ENCODE results near the gene UBE2G2.

The UBE2G2 gene

DNA sequence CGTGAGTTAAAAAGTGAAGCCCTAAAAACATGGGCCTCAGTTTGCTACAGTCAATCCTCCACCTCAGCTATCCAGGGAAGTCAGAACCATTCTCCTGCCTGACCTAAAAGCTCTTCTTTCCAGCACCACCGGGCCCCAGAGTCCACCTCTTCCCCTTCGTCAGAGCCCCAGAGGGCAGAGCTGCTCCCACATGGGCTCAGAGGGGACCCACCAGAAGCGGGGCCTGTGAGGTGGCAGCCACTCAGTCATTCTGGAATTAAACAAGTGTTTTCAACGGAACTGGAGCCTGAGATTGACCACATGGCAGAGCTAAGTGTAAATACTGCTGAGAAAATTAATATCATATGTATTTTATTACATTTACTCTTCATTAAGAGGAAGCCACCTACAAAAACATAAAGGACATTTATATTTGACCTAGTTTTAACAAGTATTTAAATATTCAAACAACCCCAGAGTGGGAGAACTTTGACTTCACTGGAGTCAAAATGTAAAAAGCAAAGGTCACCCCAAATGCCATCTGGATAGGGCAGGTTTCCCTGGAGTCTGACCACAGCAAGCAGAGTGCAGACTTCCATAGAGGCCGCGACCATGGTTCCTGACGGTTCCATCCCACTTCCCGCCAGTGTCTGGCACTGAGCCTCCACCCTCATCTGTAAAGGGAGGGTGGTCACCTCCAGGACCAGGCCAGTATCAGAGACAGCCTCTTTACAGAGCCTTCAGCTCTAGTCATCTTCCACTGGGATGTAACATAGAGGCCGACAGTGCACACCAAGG lies 14.4 kb upstream of the UBE2G2 start:
- DNase-seq (ENCODE audit: low read depth in 2 of 2), result no peak

DNA sequence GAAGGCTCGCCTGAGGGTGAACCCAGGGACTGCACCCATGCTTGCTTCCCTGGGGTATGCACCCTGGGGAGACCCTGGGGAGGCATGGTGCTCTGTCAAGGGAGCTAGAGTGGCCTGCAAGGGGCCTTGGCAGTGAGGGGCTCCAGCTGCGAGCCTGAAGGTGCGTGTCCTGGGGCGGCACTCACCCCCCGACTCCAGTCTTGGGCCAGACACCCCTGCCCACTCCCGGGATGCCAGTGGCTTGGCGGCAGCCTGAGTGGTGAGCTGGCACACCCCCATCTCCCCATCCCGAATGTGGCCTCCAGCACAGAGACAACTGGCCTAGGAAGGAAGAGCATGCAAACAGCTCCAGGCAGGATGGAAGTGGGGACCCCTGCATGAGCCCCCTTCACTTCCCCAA lies 13.6 kb upstream of the UBE2G2 start:
- no peak for DNase-seq (ENCODE audit: low read depth in 2 of 2)

GRCh38 chr21:44814498-44815023 lies 12.9 kb upstream of the UBE2G2 start:
- DNase-seq (ENCODE audit: low read depth in 2 of 2), result no peak

DNA sequence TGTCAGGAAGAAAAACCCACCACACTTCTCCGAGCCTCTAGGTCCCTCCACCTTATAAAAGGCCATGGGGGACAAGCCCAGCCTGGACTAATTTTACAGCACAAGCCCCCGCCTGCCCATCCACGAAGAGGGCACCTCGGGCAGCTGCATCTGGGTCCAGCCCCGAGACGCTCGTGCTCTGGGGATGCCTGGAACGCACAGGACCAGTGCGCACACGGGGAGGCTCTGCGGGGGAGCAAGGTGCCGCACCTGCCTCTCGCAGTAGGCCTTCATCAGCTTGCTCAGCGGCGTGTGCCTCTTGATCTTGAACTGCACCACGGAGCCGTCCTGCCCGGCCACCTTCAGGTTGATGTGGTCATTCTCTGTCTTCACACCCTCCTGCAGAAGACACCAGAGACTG lies 12.1 kb upstream of the UBE2G2 start:
- DNase-seq (ENCODE audit: low read depth in 2 of 2), result no peak

DNA sequence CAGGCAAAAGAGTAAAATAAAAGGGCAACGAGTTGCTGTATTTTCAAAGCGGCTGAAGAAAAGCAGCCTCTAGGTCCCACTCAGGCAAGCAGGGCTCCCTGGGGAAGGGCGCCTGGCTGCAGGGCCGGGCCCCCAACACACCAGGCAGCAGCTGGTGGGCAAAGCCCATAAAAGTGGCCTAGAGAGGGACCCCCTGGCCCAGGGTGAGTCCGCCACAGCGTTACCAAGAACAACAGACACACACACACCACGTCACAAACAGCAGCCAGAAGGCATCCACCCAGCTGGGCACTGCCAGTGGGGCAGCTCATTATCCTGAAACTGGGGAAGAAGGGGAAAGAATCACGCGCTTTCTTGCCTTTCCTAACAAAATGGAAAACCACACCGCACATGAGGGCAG lies 11.5 kb upstream of the UBE2G2 start:
- no peak for DNase-seq (ENCODE audit: low read depth in 2 of 2)

DNA sequence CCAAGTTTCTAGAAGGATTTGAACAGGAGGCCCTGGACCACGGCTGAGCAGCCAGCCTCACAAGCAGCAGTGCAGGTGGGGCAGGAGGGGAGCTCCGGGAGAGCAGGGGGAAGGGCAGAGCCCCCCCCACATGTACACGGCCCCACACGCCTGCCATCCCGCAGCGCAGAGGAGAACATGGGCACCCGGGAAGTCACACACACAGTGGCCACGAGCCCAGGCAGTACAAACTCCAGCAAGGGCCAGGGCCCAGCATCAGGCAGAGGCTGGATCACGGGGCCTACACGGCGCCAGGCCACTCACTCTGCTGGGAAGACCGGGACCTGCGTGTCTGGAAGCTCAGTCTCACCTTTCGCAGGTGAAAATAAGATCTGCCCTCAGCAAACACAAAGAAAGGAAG lies 11.0 kb upstream of the UBE2G2 start:
- no peak for DNase-seq (ENCODE audit: low read depth in 2 of 2)

GRCh38 chr21:44810779-44811178 lies 9.2 kb upstream of the UBE2G2 start:
- DNase-seq (ENCODE audit: low read depth in 2 of 2), result no peak

- no peak for DNase-seq (ENCODE audit: low read depth in 2 of 2)
Measured at GRCh38 chr21:44805859-44806258, 4.2 kb upstream of the UBE2G2 start.

- no peak for DNase-seq (ENCODE audit: low read depth in 2 of 2)
Measured at GRCh38 chr21:44805226-44805625, 3.6 kb upstream of the UBE2G2 start.

DNA sequence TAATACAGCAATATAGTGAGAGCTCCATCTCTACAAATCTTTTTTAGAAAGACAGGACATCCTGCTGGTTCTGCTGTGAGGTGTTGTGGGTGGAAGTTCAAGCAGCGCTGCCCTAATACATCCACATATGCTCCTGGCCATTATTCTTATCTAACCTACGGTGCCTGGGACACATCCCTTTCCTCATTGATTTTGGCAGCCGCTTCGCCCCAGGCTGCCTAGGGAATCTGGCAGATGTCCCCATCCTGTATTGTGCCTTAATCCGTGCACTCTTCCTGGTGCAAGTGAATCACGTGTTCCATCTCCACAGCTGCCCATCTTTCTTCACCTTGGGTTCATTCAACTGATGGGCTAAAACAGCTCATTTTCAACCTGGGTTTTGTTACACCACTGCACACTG lies 3.1 kb upstream of the UBE2G2 start:
- no peak for DNase-seq (ENCODE audit: low read depth in 2 of 2)

GRCh38 chr21:44803651-44804050 lies 2.0 kb upstream of the UBE2G2 start:
- DNase-seq (ENCODE audit: low read depth in 2 of 2), result no peak

DNA sequence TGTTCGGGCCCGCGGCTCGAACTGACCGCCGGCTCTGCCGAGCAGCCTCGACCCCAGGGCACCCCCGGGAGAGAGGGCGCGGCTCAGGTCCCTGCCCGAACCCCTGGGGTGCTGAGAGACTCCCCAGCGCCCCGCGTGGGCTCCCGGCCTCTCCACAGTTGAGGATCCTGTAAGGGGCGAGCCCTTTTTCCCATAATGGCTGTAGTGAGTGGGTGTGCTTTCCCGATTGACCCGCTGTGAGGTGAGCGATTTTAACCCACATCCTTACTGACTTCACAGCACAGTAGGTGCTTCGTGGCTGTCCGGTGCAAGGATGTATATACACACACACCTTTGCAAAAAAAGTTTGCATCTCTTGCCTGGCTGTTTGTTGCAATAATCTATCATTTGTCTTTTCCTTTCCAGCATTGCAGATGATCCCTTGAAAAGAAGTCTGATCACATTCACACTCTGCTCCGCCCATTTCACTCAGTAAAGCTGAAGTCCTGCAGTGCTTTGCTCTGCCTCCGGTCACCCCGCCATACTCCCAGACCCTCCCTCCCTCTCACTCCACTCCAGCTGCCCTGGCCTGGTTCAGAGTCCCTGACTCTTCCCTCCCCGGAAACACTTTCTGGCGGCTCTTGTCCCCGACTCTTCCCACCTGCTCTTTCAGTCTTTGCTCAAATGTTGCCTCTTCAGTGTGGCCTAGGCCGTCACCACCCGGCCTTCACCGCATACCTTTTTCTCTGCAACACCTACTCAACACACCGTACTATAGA lies 955 bp upstream of the UBE2G2 start:
- no peak for DNase-seq (ENCODE audit: low read depth in 2 of 2)

- no peak for DNase-seq (ENCODE audit: low read depth in 2 of 2)
Measured at GRCh38 chr21:44800971-44801467, 601 bp downstream of the UBE2G2 start.

DNA sequence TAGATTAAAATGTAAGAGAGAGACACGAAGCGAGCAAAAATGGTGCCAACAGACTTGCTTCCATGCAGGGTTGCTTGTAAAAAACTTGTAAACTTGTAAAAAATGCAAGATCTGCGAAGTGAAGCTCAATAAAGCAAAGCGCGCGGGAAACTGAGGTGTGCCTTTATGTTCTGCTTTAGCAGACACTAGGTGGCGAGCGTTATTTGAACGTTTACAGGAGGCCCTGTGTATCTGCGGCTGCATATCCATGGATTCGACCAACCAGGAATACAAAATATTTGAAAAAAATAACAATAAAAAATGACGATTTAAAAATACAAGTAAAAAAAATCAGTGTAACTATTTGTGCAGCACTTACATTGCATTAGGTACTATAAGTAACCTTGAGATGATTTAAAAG lies 1.5 kb downstream of the UBE2G2 start:
- no peak for DNase-seq (ENCODE audit: low read depth in 2 of 2)

- DNase-seq (ENCODE audit: low read depth in 2 of 2), result no peak
Measured at GRCh38 chr21:44799646-44800045, 2.0 kb downstream of the UBE2G2 start.

GRCh38 chr21:44797775-44798174 lies 3.8 kb downstream of the UBE2G2 start:
- DNase-seq (ENCODE audit: low read depth in 2 of 2), result no peak

GRCh38 chr21:44795342-44795741 lies 6.3 kb downstream of the UBE2G2 start:
- no peak for DNase-seq (ENCODE audit: low read depth in 2 of 2)

GRCh38 chr21:44793592-44794374 lies 7.8 kb downstream of the UBE2G2 start:
- no peak for DNase-seq (ENCODE audit: low read depth in 2 of 2)

DNA sequence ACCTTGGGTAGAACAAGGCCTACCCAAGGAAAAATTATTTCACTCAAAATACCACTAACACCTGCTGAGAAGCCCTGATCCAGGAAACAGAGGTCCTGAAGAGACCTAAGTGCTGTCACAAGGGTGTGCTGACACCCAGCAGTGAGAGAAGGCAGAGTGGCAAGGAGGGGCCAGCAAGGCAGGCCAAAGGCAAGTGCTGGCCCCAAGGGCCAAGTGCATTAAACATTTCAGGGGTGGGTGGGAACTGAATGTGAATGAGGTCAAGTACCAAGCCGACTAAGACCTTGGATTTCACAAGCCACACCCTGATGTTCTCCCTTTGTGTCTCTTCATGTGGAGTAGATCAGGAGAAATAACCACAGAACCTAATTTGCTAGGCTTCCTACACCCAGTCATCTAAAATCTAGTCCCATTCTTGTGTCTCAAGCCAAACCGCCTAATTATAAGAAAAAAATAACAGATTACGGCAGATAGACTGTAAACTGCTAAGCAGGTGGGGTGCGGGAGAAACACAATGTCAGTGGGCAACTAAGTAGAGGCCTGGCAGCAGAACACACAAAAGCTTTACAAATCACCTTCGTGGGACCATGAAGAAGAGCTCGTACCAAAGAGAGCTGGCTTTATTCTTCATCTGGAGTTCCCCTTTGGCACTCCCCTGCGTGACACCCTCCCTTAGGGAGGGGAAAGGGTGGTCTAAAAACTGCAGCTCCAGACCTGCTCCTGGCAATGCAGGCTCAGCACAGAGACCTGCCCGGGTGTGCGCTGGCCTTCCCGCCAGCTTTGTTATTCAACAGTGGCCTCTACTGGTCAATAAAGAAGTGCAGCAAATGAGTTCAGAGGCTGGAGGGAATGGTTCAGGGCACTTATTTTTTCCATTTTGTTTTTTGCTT lies 8.7 kb downstream of the UBE2G2 start:
- DNase-seq (ENCODE audit: low read depth in 2 of 2), result peak in 1 of 2 experiments; percentile 13

GRCh38 chr21:44791993-44792392 lies 9.6 kb downstream of the UBE2G2 start:
- DNase-seq (ENCODE audit: low read depth in 2 of 2), result no peak

DNA sequence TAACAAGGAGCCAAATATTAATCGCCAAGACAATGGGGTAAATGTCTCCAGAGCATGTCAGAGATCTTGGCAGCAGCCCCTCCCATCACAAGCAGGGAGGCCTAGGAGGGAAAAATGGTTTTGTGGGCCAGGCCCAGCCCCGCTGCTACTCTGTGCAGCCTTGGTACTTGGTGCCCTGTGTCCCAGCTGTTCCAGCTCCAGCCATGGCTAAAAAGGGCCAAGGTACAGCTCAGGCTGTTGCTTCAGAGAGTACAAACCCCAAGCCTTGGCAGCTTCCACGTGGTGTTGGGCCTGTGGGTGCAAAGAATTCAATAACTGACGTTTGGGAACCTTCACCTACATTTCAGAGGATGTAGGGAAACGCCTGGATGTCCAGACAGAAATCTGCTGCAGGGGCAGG lies 10.4 kb downstream of the UBE2G2 start:
- DNase-seq (ENCODE audit: low read depth in 2 of 2), result no peak

Measured in fibroblast of skin of left quadriceps (primary cell).